Progenitor cell of endocrine pancreas (in vitro differentiated cells): Measurements from ENCODE around the gene CPB2. TPM values are rescaled to one million over a fixed set of nuclear protein-coding genes. Genes with fewer than 3 reads are reported as not detected.

Experiments
- DNase-seq: peaks from one replicate; pipeline ENCODE4 v3.0.0; 2021; ENCODE audit warnings: low spot score; ENCODE audit not compliant: unreplicated experiment
- H3K27ac Mint-ChIP-seq: 2 replicates; pipeline ENCODE4 v1.8.0; 2021; ENCODE audit warnings: mild to moderate bottlenecking, moderate library complexity, mixed read lengths
- H3K27me3 Mint-ChIP-seq: 2 replicates; pipeline ENCODE4 v1.8.0; 2021; ENCODE audit warnings: mixed read lengths
- H3K36me3 Mint-ChIP-seq: 2 replicates; pipeline ENCODE4 v1.8.0; 2022; ENCODE audit warnings: mixed read lengths; ENCODE audit not compliant: insufficient read depth
- H3K4me1 Mint-ChIP-seq: 2 replicates; pipeline ENCODE4 v1.8.0; 2021; ENCODE audit warnings: low read depth, mixed read lengths
- H3K4me3 Mint-ChIP-seq: 2 replicates; pipeline ENCODE4 v1.8.0; 2021; ENCODE audit warnings: low read depth, mild to moderate bottlenecking, moderate library complexity, mixed read lengths
- H3K9me3 Mint-ChIP-seq: 2 replicates; pipeline ENCODE4 v1.8.0; 2021; ENCODE audit warnings: low read depth, mixed read lengths
- long read RNA-seq: library from polyadenylated mRNA; unstranded; transcript quantifications from one replicate; pipeline ENCODE4 v2.0.0, GENCODE V29; 2020
- total RNA-seq: library from RNA; stranded (reverse); gene quantifications from 2 replicates; pipeline ENCODE4 v1.2.1, GENCODE V29; 2021
- TF ChIP-seq, protein P1 (sequence below): fragments of 200-600 bp; sonication (generic); IDR thresholded peaks from one replicate; pipeline ENCODE4 v1.5.0; 2021; ENCODE audit warnings: antibody characterized with exemption, mild to moderate bottlenecking; ENCODE audit not compliant: unreplicated experiment

Gene CPB2
- not detected in 2 replicates for total RNA-seq
- long read RNA-seq = 0 reads

- DNase-seq = no peak
- TF ChIP-seq, protein P1, sequence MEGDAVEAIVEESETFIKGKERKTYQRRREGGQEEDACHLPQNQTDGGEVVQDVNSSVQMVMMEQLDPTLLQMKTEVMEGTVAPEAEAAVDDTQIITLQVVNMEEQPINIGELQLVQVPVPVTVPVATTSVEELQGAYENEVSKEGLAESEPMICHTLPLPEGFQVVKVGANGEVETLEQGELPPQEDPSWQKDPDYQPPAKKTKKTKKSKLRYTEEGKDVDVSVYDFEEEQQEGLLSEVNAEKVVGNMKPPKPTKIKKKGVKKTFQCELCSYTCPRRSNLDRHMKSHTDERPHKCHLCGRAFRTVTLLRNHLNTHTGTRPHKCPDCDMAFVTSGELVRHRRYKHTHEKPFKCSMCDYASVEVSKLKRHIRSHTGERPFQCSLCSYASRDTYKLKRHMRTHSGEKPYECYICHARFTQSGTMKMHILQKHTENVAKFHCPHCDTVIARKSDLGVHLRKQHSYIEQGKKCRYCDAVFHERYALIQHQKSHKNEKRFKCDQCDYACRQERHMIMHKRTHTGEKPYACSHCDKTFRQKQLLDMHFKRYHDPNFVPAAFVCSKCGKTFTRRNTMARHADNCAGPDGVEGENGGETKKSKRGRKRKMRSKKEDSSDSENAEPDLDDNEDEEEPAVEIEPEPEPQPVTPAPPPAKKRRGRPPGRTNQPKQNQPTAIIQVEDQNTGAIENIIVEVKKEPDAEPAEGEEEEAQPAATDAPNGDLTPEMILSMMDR = no peak
- Mint-ChIP-seq H3K4me1 (peaks cover 19% of the 10 kb centered on the region), H3K9me3 (peaks cover 4% of the 10 kb centered on the region), H3K27ac (no peak within 1 kb of the TSS), H3K4me3 (no peak within 1 kb of the TSS), H3K36me3 (no peaks in the 10 kb centered on the region), H3K27me3 (no peaks in the 10 kb centered on the region)
These were observed at the start of gene CPB2 for GRCh38 chr13:46104868-46105267. TSS of gene CPB2 (minus strand) at chr13:46105033. CDS start at chr13:46105009, 24 bp downstream.

DNA sequence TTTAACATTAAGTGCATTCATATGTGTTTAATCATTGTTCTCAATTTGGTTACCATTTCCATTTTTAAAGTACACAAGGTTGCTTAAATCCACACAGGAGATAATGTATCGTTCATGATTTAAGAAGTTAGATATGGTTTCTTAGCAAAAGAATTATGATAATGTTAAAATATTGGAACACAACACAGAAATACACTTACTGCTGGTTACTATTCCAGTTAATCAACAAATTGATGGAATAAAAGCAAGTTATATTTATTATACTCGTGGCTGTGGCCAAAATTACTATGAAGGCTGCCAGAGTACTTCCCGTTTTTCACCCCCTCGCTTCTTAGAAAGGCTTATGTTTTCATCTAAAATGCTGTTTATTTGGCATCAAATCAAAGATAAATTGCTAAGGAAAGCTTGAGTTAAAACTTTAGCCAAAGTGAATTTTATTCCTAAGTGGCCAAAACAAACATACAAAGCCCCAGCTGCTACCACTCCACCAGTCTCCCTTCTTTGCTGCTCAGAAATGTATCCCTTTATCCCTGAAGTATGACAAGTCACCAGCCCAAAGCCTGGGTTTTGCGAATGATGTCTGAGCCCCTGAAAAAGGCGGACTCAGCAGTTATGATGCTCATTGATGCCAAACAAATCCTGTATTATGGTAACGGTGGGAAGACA, 49.4 kb upstream of the CPB2 start:
- peaks cover 13% of the 10 kb centered on the region for H3K4me1 Mint-ChIP-seq
- peaks cover 2% of the 10 kb centered on the region for H3K36me3 Mint-ChIP-seq
- H3K27ac Mint-ChIP-seq = no peak overlapping the region
- no peaks in the 10 kb centered on the region for H3K27me3 Mint-ChIP-seq
- H3K9me3 Mint-ChIP-seq = no peaks in the 10 kb centered on the region
- no peak overlapping the region for H3K4me3 Mint-ChIP-seq
- DNase-seq = no peak
- TF ChIP-seq, protein P1 = no peak

DNA sequence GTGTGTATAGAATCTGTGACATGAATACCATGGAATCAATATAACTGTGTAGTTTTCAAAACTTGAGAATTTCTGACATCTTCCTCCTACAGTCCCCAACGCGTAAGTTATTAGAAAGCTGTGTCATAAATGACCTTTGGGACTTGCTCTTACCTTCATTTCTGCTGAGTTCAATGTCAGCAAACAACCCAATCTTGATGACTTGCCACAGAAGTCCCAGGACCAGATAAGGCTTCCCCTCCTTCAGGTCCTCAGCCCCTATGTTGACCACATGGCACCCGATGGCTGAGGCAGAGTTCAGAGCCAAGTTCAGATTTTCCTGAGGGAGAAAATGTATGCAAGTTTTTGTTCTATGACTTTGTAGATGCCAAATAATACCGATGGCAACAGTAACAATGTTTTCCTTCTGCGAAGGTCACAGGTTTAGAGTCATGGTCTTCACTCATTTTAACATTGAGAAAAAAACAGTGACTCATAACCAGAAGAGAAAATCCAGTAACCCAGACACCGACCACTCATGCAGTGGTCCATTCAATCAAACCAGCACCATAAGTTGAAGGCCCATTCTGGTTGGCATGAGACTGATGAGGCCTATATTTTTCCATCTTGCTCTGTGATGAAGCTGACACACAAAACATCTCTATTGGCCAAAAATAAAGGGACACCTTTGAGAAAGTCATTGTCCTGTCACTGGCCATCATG, 47.9 kb upstream of the CPB2 start:
- H3K4me1 Mint-ChIP-seq = peaks cover 13% of the 10 kb centered on the region
- no peaks in the 10 kb centered on the region for H3K27me3 Mint-ChIP-seq
- peaks cover 2% of the 10 kb centered on the region for H3K36me3 Mint-ChIP-seq
- H3K27ac Mint-ChIP-seq = no peak overlapping the region
- TF ChIP-seq, protein P1 = no peak
- no peak for DNase-seq
- H3K9me3 Mint-ChIP-seq = no peaks in the 10 kb centered on the region
- no peak overlapping the region for H3K4me3 Mint-ChIP-seq

GRCh38 chr13:46150134-46150693, 45.4 kb upstream of the CPB2 start:
- H3K36me3 Mint-ChIP-seq = peaks cover 2% of the 10 kb centered on the region
- H3K27ac Mint-ChIP-seq = no peak overlapping the region
- peaks cover 26% of the 10 kb centered on the region for H3K4me1 Mint-ChIP-seq
- H3K9me3 Mint-ChIP-seq = peaks cover 2% of the 10 kb centered on the region
- H3K27me3 Mint-ChIP-seq = no peaks in the 10 kb centered on the region
- H3K4me3 Mint-ChIP-seq = no peak overlapping the region
- DNase-seq = no peak
- TF ChIP-seq, protein P1 = no peak

DNA sequence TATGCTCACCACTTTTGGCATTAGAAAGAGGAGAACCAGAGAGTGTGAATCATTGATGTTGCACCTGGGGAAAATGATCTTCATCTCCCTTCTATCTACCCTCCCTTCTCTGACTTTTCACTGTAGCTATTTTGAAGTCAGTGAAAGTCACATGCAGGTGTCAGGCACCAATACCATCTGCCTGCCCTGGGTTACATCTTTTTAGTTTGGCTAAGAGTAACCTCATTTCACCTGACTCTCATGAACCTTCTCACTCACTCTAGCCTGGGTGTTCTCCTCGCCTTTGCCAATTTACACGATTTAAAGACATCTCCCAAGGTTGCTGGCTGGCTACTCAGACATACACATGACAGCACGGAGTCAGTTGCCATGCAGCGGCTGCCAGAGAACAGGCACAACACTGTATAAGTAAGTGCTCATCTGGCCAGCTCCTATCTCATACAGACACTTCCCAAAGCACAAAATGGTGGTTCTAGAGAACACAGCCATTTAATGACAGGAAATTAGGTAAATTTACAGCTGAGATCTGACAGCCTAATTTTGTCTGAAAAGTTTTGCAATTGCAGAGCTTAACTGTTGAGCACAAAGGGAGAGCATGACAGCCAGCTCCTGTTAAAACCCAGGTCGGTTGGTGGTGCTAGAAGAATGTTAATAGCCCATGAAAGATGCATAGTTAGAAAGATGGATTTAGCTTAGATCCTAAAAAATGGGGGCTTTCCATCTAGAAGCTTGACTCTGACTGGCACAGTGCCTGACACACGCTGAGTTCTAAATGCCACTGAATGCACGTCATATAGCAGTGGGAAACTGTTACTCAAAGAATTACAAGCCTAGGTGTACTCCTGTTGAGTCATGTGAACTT, 44.7 kb upstream of the CPB2 start:
- Mint-ChIP-seq H3K4me3 (no peak overlapping the region), H3K27me3 (no peaks in the 10 kb centered on the region), H3K9me3 (peaks cover 10% of the 10 kb centered on the region), H3K36me3 (peaks cover 2% of the 10 kb centered on the region), H3K27ac (no peak overlapping the region), H3K4me1 (peaks cover 32% of the 10 kb centered on the region)
- TF ChIP-seq, protein P1 = no peak
- DNase-seq = no peak
